ENCODE results near the gene ZG16.
"Not testable (repeated sequence)": the region's sequence is repeated elsewhere in the genome, so short reads cannot be mapped to it uniquely, and the experiment has no call there.

ZG16 gene

DNA sequence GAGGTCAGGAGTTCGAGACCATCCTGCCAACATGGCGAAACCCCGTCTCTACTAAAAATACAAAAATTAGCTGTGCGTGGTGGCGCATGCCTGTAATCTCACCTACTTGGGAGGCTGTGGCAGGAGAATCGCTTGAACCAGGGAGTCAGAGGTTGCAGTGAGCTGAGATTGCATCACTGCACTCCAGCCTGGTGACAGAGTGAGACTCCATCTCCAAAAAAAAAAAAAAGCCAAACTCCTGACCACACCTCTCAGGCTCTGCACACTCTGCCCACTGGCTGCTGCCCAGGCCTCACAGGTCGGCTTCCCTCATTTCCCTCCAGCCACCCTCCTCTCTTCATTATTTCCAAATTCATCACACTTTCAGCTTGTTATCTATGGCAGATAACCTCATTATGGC lies 5.7 kb upstream of the ZG16 start:
- not testable (repeated sequence) for DNase-seq (ENCODE audit: low read depth); H3K9ac ChIP-seq (ENCODE audit: low read length); H3K4me1 ChIP-seq (ENCODE audit: control insufficient read depth, insufficient read depth, low read length); H3K27me3 ChIP-seq (replicated peaks; ENCODE audit: control insufficient read depth, insufficient read depth, low read length); H3K4me3 ChIP-seq (ENCODE audit: low read length); H3K9me3 ChIP-seq (ENCODE audit: control insufficient read depth, low read length); H3K36me3 ChIP-seq (ENCODE audit: control insufficient read depth, insufficient read depth, low read length, severe bottlenecking)

DNA sequence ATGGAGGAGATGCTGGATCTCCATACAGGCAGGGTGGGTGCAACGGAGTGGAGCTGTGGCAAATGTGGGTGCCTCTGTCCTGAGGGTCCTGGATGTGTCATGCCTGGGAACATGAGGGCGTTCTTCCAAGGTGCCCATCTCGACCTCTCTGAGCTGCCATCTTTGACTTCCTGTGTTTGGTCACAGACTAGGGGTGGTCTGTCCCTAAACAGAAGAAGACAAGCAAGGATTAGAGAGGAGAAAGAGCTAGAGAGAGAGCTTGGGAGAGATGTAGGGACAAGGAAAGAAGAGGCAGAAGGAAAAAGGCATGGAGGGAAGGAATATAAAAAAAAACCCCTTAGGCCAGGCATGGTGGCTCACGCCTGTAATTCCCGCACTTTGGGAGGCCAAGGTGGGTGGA lies 3.3 kb upstream of the ZG16 start:
- H3K9me3 ChIP-seq (ENCODE audit: control insufficient read depth, low read length), result no peaks in the 10 kb centered on the region
- no peak for DNase-seq (ENCODE audit: low read depth)

DNA sequence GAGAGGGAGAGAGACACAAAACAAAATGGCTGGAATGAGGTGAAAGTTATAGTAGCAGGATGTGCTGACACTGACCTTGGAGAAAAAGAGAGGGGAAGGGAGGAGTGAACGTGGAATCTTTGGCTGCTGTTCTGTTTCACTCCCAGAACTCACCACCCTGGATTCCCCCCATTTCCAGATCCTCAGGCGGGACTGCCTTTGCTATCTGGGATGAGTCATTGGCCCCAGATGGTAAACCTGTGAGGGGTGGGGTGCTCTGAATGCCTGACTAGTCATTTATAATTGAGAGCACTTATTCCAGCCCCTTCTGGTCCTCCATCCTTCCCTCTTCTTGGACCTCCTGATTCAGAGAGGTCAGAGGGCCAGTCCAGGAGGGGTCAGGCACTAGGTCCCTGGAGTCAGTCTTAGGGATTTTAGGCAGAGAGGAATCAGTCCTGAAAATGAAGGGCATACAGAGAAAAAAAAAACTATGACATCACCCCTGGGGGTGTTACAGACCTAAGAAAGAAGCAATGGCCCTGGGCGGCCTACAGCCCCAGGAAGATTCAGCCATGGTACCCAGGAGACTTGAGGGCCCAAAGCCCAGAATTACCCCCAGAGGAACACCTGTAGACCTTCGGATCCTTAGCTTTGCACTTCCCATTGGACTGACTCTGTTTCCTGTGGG lies 2.2 kb upstream of the ZG16 start:
- Histone ChIP-seq H3K27me3 (replicated peaks; ENCODE audit: control insufficient read depth, insufficient read depth, low read length) (peaks cover 16% of the 10 kb centered on the region), H3K9ac (ENCODE audit: low read length) (no peak overlapping the region), H3K9me3 (ENCODE audit: control insufficient read depth, low read length) (no peaks in the 10 kb centered on the region), H3K36me3 (ENCODE audit: control insufficient read depth, insufficient read depth, low read length, severe bottlenecking) (no peaks in the 10 kb centered on the region), H3K4me3 (ENCODE audit: low read length) (no peak overlapping the region), H3K4me1 (ENCODE audit: control insufficient read depth, insufficient read depth, low read length) (no peaks in the 10 kb centered on the region)
- no peak for DNase-seq (ENCODE audit: low read depth)

More for the DNA sequence above, 3.3 kb upstream of the ZG16 start:
- Histone ChIP-seq H3K4me1 (ENCODE audit: control insufficient read depth, insufficient read depth, low read length) (no peaks in the 10 kb centered on the region), H3K36me3 (ENCODE audit: control insufficient read depth, insufficient read depth, low read length, severe bottlenecking) (no peaks in the 10 kb centered on the region), H3K9ac (ENCODE audit: low read length) (no peak overlapping the region), H3K4me3 (ENCODE audit: low read length) (no peak overlapping the region), H3K27me3 (replicated peaks; ENCODE audit: control insufficient read depth, insufficient read depth, low read length) (peaks cover 6% of the 10 kb centered on the region)

DNA sequence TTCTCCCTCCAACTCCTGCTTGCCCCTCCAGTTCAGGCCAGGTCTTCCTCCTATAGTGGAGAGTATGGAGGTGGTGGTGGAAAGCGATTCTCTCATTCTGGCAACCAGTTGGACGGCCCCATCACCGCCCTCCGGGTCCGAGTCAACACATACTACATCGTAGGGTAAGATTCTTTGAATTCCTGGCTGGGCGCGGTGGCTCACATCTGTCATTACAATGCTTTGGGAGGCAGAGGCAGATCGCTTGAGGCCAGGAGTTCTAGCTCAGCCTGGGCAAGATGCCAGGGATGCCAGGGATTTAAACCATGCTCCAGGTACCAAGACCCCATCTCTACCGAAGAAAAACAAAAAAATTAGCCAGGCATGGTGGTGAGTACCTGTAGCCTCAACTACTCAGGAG lies 1.4 kb downstream of the ZG16 start:
- Histone ChIP-seq H3K9me3 (ENCODE audit: control insufficient read depth, low read length) (no peaks in the 10 kb centered on the region), H3K36me3 (ENCODE audit: control insufficient read depth, insufficient read depth, low read length, severe bottlenecking) (no peaks in the 10 kb centered on the region), H3K27me3 (replicated peaks; ENCODE audit: control insufficient read depth, insufficient read depth, low read length) (peaks cover 31% of the 10 kb centered on the region), H3K9ac (ENCODE audit: low read length) (no peak overlapping the region), H3K4me3 (ENCODE audit: low read length) (no peak overlapping the region), H3K4me1 (ENCODE audit: control insufficient read depth, insufficient read depth, low read length) (no peaks in the 10 kb centered on the region)
- DNase-seq (ENCODE audit: low read depth), result no peak

DNA sequence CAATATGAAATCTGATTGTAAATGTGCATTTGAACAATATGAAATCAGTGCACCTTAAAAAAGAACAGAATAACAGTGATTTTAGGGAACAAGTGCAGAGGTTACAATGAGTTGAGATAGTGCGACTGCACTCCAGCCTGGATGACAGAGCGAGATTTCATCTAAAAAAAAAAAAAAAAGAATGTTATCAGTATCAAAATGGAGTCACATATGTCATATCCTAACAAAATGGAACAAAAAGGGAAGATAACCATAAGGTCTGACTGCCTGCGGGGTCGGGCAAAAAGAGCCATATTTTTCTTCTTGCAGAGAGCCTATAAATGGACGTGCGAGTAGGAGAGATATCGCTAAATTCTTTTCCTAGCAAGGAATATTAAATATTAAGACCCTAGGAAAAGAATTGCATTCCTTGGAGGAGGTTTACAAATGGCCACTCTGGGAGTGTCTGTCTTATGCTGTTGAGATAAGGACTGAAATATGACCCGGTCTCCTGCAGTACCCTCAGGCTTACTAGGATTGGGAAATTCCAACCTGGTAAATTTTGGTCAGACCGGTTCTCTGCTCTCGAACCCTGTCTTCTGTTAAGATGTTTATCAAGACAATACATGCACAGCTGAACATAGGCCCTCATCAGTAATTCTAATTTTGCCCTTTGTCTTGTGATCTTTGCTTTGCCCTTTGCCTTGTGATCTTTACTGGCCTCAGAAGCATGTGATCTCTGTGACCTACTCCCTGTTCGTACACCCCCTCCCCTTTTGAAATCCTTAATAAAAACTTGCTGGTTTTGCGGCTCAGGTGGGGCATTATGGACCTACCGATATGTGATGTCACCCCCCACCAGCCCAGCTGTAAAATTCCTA lies 5.3 kb downstream of the ZG16 start:
- H3K9ac ChIP-seq (ENCODE audit: low read length); H3K4me3 ChIP-seq (ENCODE audit: low read length); H3K4me1 ChIP-seq (ENCODE audit: control insufficient read depth, insufficient read depth, low read length); H3K9me3 ChIP-seq (ENCODE audit: control insufficient read depth, low read length); DNase-seq (ENCODE audit: low read depth); H3K36me3 ChIP-seq (ENCODE audit: control insufficient read depth, insufficient read depth, low read length, severe bottlenecking): not testable (repeated sequence)
- H3K27me3 ChIP-seq (replicated peaks; ENCODE audit: control insufficient read depth, insufficient read depth, low read length), result peaks cover 31% of the 10 kb centered on the region

DNA sequence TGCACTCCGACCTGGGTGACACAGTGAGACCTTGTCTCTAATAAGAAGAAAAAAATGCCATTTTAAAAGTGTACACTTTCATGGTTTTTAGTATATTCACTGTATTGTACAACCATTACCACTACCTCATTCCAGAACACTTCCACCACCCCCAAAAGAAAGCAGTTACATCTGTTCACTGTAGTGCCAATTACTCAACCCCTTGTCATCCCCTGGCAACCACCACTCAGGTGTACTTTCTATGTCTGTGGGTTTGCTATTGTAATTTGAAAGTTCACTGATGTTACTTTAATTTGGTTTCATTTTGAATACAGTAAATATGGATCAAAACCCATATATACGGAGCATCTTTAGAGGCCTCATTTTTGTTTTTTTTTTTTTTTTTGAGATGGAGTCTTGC lies 6.1 kb downstream of the ZG16 start:
- Histone ChIP-seq H3K27me3 (replicated peaks; ENCODE audit: control insufficient read depth, insufficient read depth, low read length) (peaks cover 25% of the 10 kb centered on the region), H3K9ac (ENCODE audit: low read length) (no peak overlapping the region), H3K4me1 (ENCODE audit: control insufficient read depth, insufficient read depth, low read length) (peaks cover 7% of the 10 kb centered on the region), H3K9me3 (ENCODE audit: control insufficient read depth, low read length) (no peaks in the 10 kb centered on the region), H3K4me3 (ENCODE audit: low read length) (no peak overlapping the region), H3K36me3 (ENCODE audit: control insufficient read depth, insufficient read depth, low read length, severe bottlenecking) (no peaks in the 10 kb centered on the region)
- DNase-seq (ENCODE audit: low read depth), result no peak

DNA sequence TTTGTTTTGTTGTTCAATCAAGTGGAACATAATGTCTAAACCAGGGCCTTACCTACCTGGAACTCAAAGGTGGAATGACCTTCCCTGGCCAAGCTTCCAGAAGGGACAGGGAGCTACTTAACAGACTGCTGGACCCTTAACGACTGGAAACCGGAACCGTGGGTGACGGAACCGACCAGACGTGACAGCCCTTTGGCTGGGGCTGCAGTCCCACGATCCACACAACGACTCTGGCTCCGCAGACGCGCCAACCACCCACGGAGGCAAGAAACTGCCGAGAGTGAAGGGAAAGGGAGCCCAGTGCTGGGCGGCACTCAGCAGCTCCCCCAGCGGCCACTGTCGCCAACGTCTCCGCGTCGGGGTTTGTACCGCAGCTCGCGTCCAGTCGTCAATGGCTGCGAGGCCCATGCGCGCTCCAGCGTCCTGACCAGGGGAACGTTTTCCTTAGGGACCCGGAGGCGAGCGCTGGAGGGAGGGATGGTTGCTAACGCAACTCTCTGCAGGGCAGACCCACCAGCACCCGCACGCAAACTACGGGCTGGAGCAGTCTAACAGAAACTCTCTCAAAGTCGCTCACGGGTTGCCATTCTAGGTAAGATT lies 6.9 kb downstream of the ZG16 start:
- H3K27me3 ChIP-seq (replicated peaks; ENCODE audit: control insufficient read depth, insufficient read depth, low read length), result peaks cover 24% of the 10 kb centered on the region
- no peaks in the 10 kb centered on the region for H3K9me3 ChIP-seq (ENCODE audit: control insufficient read depth, low read length)
- H3K9ac ChIP-seq (ENCODE audit: low read length), result peak overlapping the region; percentile 65
- H3K4me1 ChIP-seq (ENCODE audit: control insufficient read depth, insufficient read depth, low read length), result peaks cover 13% of the 10 kb centered on the region
- DNase-seq (ENCODE audit: low read depth), result peak; percentile 74
- peak overlapping the region; percentile 77 for H3K4me3 ChIP-seq (ENCODE audit: low read length)
- H3K36me3 ChIP-seq (ENCODE audit: control insufficient read depth, insufficient read depth, low read length, severe bottlenecking), result no peaks in the 10 kb centered on the region

DNA sequence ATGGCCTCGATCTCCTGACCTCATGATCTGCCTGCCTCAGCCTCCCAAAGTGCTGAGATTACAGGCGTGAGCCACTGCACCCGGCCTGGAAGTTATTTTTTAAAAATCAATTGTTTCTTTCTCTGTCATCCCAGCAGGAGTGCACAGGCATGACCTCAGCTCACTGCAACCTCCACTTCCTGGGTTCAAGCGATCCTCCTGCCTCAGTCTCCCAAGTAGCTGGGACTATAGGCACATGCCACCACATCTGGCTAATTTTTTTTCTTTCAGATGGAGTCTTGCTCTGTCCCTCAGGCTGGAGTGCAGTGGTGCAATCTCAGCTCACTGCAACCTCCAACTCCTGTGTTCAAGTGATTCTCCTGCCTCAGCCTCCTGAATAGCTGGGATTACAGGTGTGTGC lies 9.1 kb downstream of the ZG16 start:
- not testable (repeated sequence) for H3K4me3 ChIP-seq (ENCODE audit: low read length); H3K9me3 ChIP-seq (ENCODE audit: control insufficient read depth, low read length); H3K9ac ChIP-seq (ENCODE audit: low read length)

DNA sequence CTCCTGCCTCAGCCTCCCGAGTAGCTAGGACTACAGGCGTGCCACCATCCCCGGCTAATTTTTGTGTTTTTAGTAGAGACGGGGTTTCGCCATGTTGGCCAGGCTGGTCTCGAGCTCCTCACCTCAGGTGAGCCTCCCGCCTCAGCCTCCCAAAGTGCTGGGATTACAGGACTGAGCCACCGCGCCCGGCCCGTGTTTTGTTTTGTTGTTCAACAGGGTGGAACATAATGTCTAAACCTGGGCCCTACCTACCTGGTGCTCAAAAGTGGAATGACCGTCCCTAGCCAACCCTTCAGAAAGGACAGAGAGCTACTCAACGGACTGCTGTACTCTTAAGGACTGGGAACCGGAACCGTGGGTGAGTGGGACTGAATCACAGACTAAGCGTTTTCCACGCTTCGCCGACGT lies 11.7 kb downstream of the ZG16 start:
- Histone ChIP-seq H3K4me1 (ENCODE audit: control insufficient read depth, insufficient read depth, low read length) (peaks cover 21% of the 10 kb centered on the region), H3K36me3 (ENCODE audit: control insufficient read depth, insufficient read depth, low read length, severe bottlenecking) (no peaks in the 10 kb centered on the region), H3K4me3 (ENCODE audit: low read length) (peak overlapping the region; percentile 85), H3K9ac (ENCODE audit: low read length) (peak overlapping the region; percentile 97), H3K9me3 (ENCODE audit: control insufficient read depth, low read length) (no peaks in the 10 kb centered on the region), H3K27me3 (replicated peaks; ENCODE audit: control insufficient read depth, insufficient read depth, low read length) (no peaks in the 10 kb centered on the region)
- no peak for DNase-seq (ENCODE audit: low read depth)

More for the DNA sequence above, 9.1 kb downstream of the ZG16 start:
- DNase-seq (ENCODE audit: low read depth); H3K36me3 ChIP-seq (ENCODE audit: control insufficient read depth, insufficient read depth, low read length, severe bottlenecking); H3K27me3 ChIP-seq (replicated peaks; ENCODE audit: control insufficient read depth, insufficient read depth, low read length): not testable (repeated sequence)
- H3K4me1 ChIP-seq (ENCODE audit: control insufficient read depth, insufficient read depth, low read length), result peaks cover 21% of the 10 kb centered on the region

DNA sequence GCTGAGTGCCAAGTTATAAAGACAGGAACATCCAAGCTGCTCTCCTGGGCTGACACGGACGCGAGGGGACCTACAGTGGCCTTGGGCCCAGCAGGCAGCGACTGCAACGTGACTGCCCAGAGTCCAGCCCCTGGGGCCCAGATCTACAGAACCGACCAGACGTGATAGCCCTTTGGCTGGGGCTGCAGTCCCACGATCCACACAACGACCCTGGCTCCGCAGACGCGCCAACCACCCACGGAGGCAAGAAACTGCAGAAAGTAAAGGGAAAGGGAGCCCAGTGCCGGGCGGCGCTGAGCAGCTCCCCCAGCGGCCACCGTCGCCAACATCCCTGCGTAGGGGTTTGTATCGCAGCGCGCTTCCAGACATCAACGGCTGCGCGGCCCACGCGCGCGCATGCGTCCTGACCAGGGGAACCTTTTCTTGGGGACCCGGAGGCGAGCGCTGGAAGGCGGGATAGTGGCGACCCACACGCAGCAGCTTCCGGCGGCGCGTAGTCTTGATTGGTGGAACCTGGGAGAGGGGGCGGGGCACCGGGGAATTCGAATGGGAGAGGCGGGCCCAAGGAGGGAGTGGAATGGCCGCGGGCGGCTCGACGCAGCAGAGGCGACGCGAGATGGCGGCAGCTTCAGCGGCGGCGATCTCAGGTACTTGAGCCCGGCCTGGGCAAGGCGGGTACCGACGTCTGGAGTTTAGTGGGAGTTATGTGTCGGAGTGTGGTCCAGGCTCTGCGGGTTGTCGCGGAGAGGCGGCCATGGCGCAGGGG lies 12.3 kb downstream of the ZG16 start, which contains the start of gene KIF22:
Gene KIF22, plus strand, starts transcription at position 569 of the 766 bp plus-strand sequence. Its CDS starts 9 bp downstream, at position 578.
- Histone ChIP-seq H3K4me1 (ENCODE audit: control insufficient read depth, insufficient read depth, low read length) (peaks cover 18% of the 10 kb centered on the region), H3K36me3 (ENCODE audit: control insufficient read depth, insufficient read depth, low read length, severe bottlenecking) (no peaks in the 10 kb centered on the region), H3K9me3 (ENCODE audit: control insufficient read depth, low read length) (no peaks in the 10 kb centered on the region), H3K27me3 (replicated peaks; ENCODE audit: control insufficient read depth, insufficient read depth, low read length) (no peaks in the 10 kb centered on the region), H3K9ac (ENCODE audit: low read length) (peak within 1 kb of the TSS; percentile 97), H3K4me3 (ENCODE audit: low read length) (peak within 1 kb of the TSS; percentile 85)
- DNase-seq (ENCODE audit: low read depth), result peak; percentile 100
